HepG2 (cell line): ENCODE measurements around the gene GNAI2. TPM values are rescaled to one million over a fixed set of nuclear protein-coding genes. Genes with fewer than 3 reads are reported as not detected.

Experiments
- KAT2B ChIP-seq: fragments of 150-350 bp; IDR thresholded peaks from 2 replicates; pipeline ENCODE4 v1.6.1; 2014; ENCODE audit warnings: low read depth, low read length, borderline replicate concordance
- NFKB2 ChIP-seq: sonication (generic); formaldehyde crosslinking; IDR thresholded peaks from 2 replicates; pipeline ENCODE4 v1.4.0; 2020; ENCODE audit warnings: missing genetic modification reagents, borderline replicate concordance
- PITX1 ChIP-seq: sonication (generic); formaldehyde crosslinking; IDR thresholded peaks from 2 replicates; pipeline ENCODE4 v1.5.1; 2020; ENCODE audit warnings: mild to moderate bottlenecking, missing genetic modification reagents
- POLR2AphosphoS2 ChIP-seq: IDR thresholded peaks from 2 replicates; pipeline ENCODE4 v1.6.1; 2011; ENCODE audit warnings: low read depth, low read length, improper control_type of control experiment
- RFX3 ChIP-seq: IDR thresholded peaks from 2 replicates; pipeline ENCODE4 v1.6.1; 2016; ENCODE audit warnings: missing biosample characterization, missing genetic modification reagents
- SATB2 ChIP-seq: sonication (generic); formaldehyde crosslinking; IDR thresholded peaks from 2 replicates; pipeline ENCODE4 v1.5.0; 2020; ENCODE audit warnings: missing genetic modification reagents
- SMAD3 ChIP-seq: sonication (generic); formaldehyde crosslinking; IDR thresholded peaks from 2 replicates; pipeline ENCODE4 v1.4.0; 2020; ENCODE audit warnings: missing genetic modification reagents
- SMAD9 ChIP-seq: sonication (generic); formaldehyde crosslinking; IDR thresholded peaks from 2 replicates; pipeline ENCODE4 v1.5.1; 2020; ENCODE audit warnings: mild to moderate bottlenecking, missing genetic modification reagents
- SRSF4 ChIP-seq: fragments of 200-400 bp; formaldehyde crosslinking; IDR thresholded peaks from one replicate; pipeline ENCODE4 v1.6.1; 2018; ENCODE audit warnings: mild to moderate bottlenecking, low read depth, low read length, moderate library complexity; ENCODE audit not compliant: poor library complexity, severe bottlenecking
- SSRP1 ChIP-seq: IDR thresholded peaks from 2 replicates; pipeline ENCODE4 v1.6.1; 2016; ENCODE audit warnings: control low read depth
- TEAD2 ChIP-seq: sonication (generic); formaldehyde crosslinking; IDR thresholded peaks from 2 replicates; pipeline ENCODE4 v1.9.0; 2021; ENCODE audit warnings: missing genetic modification reagents
- XBP1 ChIP-seq: sonication (generic); formaldehyde crosslinking; IDR thresholded peaks from 2 replicates; pipeline ENCODE4 v1.5.0; 2020; ENCODE audit warnings: missing genetic modification reagents
- ZBTB20 ChIP-seq: sonication (generic); formaldehyde crosslinking; IDR thresholded peaks from 2 replicates; pipeline ENCODE4 v1.8.1; 2023; ENCODE audit warnings: missing genetic modification reagents, low read depth, mild to moderate bottlenecking, borderline replicate concordance
- ZBTB3 ChIP-seq: sonication (generic); formaldehyde crosslinking; IDR thresholded peaks from 2 replicates; pipeline ENCODE4 v1.4.0; 2020; ENCODE audit warnings: low read depth, mild to moderate bottlenecking, moderate library complexity, missing genetic modification reagents, borderline replicate concordance
- ZNF430 ChIP-seq: sonication (generic); formaldehyde crosslinking; IDR thresholded peaks from 2 replicates; pipeline ENCODE4 v1.9.0; 2021; ENCODE audit warnings: mild to moderate bottlenecking, missing genetic modification reagents
- polyA plus RNA-seq, 8 experiments: library from polyadenylated mRNA; depleted of rRNA in 3 of 8; stranded (reverse) in 7 of 8; unstranded in 1 of 8; fragments of >200 nt; fragmentation: Illumina TruSeq in 4 of 8; extraction: Trizol in 4 of 8; gene quantifications; 2 replicates each; pipeline versions ENCODE4 v1.2.1 to v1.2.3, GENCODE V29; 2011 to 2016; ENCODE audit warnings: low read depth in 4 of 8, missing spikeins in 1 of 8, mixed read lengths in 1 of 8; ENCODE audit not compliant: insufficient read depth in 1 of 8
- total RNA-seq, 5 experiments: library from RNA; depleted of rRNA; stranded (reverse); fragments of >200 nt; fragmentation: Illumina TruSeq; extraction: Trizol; gene quantifications; 2 replicates each; pipeline ENCODE4 v1.2.3, GENCODE V29; 2016; ENCODE audit warnings: low read depth in 1 of 5
- TF ChIP-seq, protein P1 (sequence below): sonication (generic); formaldehyde crosslinking; IDR thresholded peaks from 2 replicates; pipeline ENCODE4 v1.4.0; 2020; ENCODE audit warnings: low read depth, mild to moderate bottlenecking, missing genetic modification reagents
- TF ChIP-seq, protein P2 (sequence below): IDR thresholded peaks from 2 replicates; pipeline ENCODE4 v1.6.1; 2012; ENCODE audit warnings: low read depth, low read length, improper control_type of control experiment
- TF ChIP-seq, protein P3 (sequence below): sonication (generic); formaldehyde crosslinking; IDR thresholded peaks from 2 replicates; pipeline ENCODE4 v1.5.0; 2020; ENCODE audit warnings: mild to moderate bottlenecking, missing genetic modification reagents
- TF ChIP-seq, protein P4 (sequence below): IDR thresholded peaks from 2 replicates; pipeline ENCODE4 v1.6.1; 2016; ENCODE audit warnings: control low read depth
- TF ChIP-seq, protein P5 (sequence below): sonication (generic); formaldehyde crosslinking; IDR thresholded peaks from 2 replicates; pipeline ENCODE4 v1.9.0; 2021; ENCODE audit warnings: missing genetic modification reagents, borderline replicate concordance

GNAI2 gene
- total and polyA plus RNA-seq, 2 of the 13 experiments (the other 11 are each of a cell fraction or from before 2014, with no cell fraction given), result 51.1 to 66.2 TPM

DNA sequence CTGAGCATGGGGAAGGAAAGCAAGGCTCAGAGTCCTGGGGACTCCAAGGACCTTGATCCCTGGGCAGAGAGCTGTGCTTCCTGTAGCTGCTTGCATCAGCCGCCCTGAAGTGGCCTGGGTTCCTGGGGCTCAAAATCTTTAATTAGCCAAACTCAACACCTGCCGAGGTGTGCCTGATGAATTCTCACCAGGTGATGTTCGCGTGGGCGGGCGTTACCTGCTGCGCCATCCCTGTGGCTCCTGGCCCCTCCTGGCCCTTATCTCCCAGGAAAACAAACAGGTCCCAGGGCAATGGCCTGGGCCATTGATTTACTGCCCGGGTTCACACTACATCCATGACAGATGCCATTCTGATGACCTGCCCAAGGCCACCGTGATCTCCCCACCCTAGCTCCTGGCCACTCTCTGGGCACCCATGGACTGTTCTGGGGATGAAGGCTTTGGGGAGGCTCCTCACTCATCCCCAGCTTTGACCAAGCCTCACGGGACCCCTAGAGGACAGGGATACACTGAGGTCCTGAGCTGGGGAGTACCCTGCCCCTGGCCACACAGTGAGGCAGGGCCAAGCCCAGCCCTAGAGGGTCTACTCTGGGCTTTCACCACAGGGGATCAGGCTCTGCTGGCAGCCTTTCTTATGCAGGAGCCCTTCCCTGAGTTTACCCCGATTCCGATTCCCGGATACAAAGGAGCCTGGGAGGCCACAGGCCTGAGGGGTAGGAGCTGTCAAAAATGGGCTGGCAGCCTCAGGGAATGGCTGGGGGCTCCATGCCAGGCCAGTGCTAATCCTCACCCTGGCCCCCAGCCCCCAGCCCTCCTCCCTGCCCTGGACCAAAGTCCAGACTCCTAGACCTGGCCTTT, 25.3 kb upstream of the GNAI2 start (continued):
- TF ChIP-seq, protein P1, sequence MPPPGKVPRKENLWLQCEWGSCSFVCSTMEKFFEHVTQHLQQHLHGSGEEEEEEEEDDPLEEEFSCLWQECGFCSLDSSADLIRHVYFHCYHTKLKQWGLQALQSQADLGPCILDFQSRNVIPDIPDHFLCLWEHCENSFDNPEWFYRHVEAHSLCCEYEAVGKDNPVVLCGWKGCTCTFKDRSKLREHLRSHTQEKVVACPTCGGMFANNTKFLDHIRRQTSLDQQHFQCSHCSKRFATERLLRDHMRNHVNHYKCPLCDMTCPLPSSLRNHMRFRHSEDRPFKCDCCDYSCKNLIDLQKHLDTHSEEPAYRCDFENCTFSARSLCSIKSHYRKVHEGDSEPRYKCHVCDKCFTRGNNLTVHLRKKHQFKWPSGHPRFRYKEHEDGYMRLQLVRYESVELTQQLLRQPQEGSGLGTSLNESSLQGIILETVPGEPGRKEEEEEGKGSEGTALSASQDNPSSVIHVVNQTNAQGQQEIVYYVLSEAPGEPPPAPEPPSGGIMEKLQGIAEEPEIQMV (CRISPR knock-in tag), result peak; percentile 46; the same call in 1 of the 2 replicates
- peak; percentile 17; the same call in 1 of the 2 replicates for TF ChIP-seq ZBTB3
- TF ChIP-seq NFKB2 (CRISPR knock-in tag), result 0 out of 2 replicates have a peak, but pooled peaks have one; percentile 16
- TF ChIP-seq, protein P2, sequence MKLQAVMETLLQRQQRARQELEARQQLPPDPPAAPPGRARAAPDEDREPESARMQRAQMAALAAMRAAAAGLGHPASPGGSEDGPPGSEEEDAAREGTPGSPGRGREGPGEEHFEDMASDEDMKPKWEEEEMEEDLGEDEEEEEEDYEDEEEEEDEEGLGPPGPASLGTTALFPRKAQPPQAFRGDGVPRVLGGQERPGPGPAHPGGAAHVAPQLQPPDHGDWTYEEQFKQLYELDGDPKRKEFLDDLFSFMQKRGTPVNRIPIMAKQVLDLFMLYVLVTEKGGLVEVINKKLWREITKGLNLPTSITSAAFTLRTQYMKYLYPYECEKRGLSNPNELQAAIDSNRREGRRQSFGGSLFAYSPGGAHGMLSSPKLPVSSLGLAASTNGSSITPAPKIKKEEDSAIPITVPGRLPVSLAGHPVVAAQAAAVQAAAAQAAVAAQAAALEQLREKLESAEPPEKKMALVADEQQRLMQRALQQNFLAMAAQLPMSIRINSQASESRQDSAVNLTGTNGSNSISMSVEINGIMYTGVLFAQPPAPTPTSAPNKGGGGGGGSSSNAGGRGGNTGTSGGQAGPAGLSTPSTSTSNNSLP, result peak; percentile 31; the same call in 1 of the 2 replicates
- TF ChIP-seq, protein P3, sequence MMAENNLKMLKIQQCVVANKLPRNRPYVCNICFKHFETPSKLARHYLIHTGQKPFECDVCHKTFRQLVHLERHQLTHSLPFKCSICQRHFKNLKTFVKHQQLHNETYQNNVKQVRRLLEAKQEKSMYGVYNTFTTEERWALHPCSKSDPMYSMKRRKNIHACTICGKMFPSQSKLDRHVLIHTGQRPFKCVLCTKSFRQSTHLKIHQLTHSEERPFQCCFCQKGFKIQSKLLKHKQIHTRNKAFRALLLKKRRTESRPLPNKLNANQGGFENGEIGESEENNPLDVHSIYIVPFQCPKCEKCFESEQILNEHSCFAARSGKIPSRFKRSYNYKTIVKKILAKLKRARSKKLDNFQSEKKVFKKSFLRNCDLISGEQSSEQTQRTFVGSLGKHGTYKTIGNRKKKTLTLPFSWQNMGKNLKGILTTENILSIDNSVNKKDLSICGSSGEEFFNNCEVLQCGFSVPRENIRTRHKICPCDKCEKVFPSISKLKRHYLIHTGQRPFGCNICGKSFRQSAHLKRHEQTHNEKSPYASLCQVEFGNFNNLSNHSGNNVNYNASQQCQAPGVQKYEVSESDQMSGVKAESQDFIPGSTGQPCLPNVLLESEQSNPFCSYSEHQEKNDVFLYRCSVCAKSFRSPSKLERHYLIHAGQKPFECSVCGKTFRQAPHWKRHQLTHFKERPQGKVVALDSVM (CRISPR knock-in tag), result no peak
- TF ChIP-seq XBP1, result no peak
- TF ChIP-seq ZBTB20, result no peak
- no peak for TF ChIP-seq TEAD2 (CRISPR knock-in tag)
- TF ChIP-seq SATB2 (CRISPR knock-in tag), result no peak
- TF ChIP-seq SRSF4, result no peak
- TF ChIP-seq, protein P4, sequence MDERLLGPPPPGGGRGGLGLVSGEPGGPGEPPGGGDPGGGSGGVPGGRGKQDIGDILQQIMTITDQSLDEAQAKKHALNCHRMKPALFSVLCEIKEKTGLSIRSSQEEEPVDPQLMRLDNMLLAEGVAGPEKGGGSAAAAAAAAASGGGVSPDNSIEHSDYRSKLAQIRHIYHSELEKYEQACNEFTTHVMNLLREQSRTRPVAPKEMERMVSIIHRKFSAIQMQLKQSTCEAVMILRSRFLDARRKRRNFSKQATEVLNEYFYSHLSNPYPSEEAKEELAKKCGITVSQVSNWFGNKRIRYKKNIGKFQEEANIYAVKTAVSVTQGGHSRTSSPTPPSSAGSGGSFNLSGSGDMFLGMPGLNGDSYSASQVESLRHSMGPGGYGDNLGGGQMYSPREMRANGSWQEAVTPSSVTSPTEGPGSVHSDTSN (CRISPR knock-in tag), result peak; percentile 62; the same call in 1 of the 2 replicates
- no peak for TF ChIP-seq POLR2AphosphoS2
- TF ChIP-seq ZNF430 (CRISPR knock-in tag), result no peak
- TF ChIP-seq KAT2B, result peak; percentile 9; the same call in 1 of the 2 replicates
- TF ChIP-seq SMAD9, result no peak
- TF ChIP-seq, protein P5, sequence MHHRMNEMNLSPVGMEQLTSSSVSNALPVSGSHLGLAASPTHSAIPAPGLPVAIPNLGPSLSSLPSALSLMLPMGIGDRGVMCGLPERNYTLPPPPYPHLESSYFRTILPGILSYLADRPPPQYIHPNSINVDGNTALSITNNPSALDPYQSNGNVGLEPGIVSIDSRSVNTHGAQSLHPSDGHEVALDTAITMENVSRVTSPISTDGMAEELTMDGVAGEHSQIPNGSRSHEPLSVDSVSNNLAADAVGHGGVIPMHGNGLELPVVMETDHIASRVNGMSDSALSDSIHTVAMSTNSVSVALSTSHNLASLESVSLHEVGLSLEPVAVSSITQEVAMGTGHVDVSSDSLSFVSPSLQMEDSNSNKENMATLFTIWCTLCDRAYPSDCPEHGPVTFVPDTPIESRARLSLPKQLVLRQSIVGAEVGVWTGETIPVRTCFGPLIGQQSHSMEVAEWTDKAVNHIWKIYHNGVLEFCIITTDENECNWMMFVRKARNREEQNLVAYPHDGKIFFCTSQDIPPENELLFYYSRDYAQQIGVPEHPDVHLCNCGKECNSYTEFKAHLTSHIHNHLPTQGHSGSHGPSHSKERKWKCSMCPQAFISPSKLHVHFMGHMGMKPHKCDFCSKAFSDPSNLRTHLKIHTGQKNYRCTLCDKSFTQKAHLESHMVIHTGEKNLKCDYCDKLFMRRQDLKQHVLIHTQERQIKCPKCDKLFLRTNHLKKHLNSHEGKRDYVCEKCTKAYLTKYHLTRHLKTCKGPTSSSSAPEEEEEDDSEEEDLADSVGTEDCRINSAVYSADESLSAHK (CRISPR knock-in tag), result no peak
- TF ChIP-seq SSRP1 (CRISPR knock-in tag), result peak; percentile 62
- 0 out of 2 replicates have a peak, but pooled peaks have one; percentile 52 for TF ChIP-seq SMAD3 (CRISPR knock-in tag)
- TF ChIP-seq PITX1, result peak; percentile 78; the same call in 1 of the 2 replicates
- 0 out of 2 replicates have a peak, but pooled peaks have one; percentile 12 for TF ChIP-seq RFX3
